B cell (primary cell): ENCODE results near the gene LRP1. TPM values are rescaled to one million over a fixed set of nuclear protein-coding genes. Genes with fewer than 3 reads are reported as not detected.

ENCODE experiments used
- ATAC-seq: fragments of 200-7000 bp; cut with Tn5 transposase; one replicate; pipeline ENCODE4 v1.10.0; 2021; ENCODE audit warnings: low read depth, mild to moderate bottlenecking, moderate number of reproducible peaks, moderate library complexity
- CTCF ChIA-PET: fragments of 350-600 bp; sonication (Branson Sonifier 250); formaldehyde crosslinking; loops from one replicate; lab custom pipeline; 2021; ENCODE audit warnings: antibody characterized with exemption, inconsistent platforms; lab: Charles Lee
- POLR2A ChIA-PET: fragments of 350-600 bp; sonication (Branson Sonifier 250); formaldehyde crosslinking; loops from one replicate; lab custom pipeline; 2021; ENCODE audit warnings: antibody characterized with exemption; lab: Charles Lee
- DNase-seq: peaks from one replicate; pipeline ENCODE4 v3.0.0; 2013
- H2AFZ ChIP-seq: 2 replicates; pipeline ENCODE4 v1.6.1; 2012; ENCODE audit warnings: mild to moderate bottlenecking, low read depth, low read length; ENCODE audit not compliant: insufficient read depth, poor library complexity, severe bottlenecking
- H3K27ac ChIP-seq, 2 donors: 1 replicate in 1 of 2; 2 replicates in 1 of 2; pipeline ENCODE4 v1.5.1; 2012 to 2013; ENCODE audit warnings: low read length in 2 of 2, mild to moderate bottlenecking in 2 of 2, moderate library complexity in 1 of 2
- H3K27me3 ChIP-seq, 4 experiments: fragments of 200-600 bp in 1 of 4; sonication (generic) in 1 of 4; replicated peaks in 1 of 4; 1 replicate in 2 of 4; 2 replicates in 2 of 4; pipeline versions ENCODE4 v1.6.1 to v1.7.0; 2013 to 2016; ENCODE audit warnings: low read length in 3 of 4, mild to moderate bottlenecking in 2 of 4, mixed read lengths in 1 of 4, moderate library complexity in 1 of 4; ENCODE audit not compliant: insufficient read depth in 4 of 4, control insufficient read depth in 3 of 4; ENCODE audit errors: control extremely low read depth in 1 of 4
- H3K36me3 ChIP-seq, 2 experiments: replicated peaks in 1 of 2; 1 replicate in 1 of 2; 2 replicates in 1 of 2; pipeline versions ENCODE4 v1.6.1 to v1.7.1; 2013; ENCODE audit warnings: low read length in 1 of 2; ENCODE audit not compliant: insufficient read depth in 2 of 2, control insufficient read depth in 1 of 2; ENCODE audit errors: control extremely low read depth in 1 of 2, extremely low read depth in 1 of 2
- H3K4me1 ChIP-seq, 2 donors: fragments of 200-600 bp in 1 of 2; sonication (generic) in 1 of 2; 1 replicate in 1 of 2; 2 replicates in 1 of 2; pipeline versions ENCODE4 v1.5.1 to v1.6.1; 2013 to 2017; ENCODE audit warnings: low read length in 2 of 2; ENCODE audit not compliant: control insufficient read depth in 2 of 2, insufficient read depth in 2 of 2
- H3K4me2 ChIP-seq: replicated peaks from 2 replicates; pipeline ENCODE3; 2012; ENCODE audit warnings: mild to moderate bottlenecking, low read depth, low read length; ENCODE audit not compliant: poor library complexity, severe bottlenecking
- H3K4me3 ChIP-seq, 5 experiments: fragments of 200-600 bp in 1 of 5; sonication (generic) in 1 of 5; 1 replicate in 3 of 5; 2 replicates in 2 of 5; pipeline versions ENCODE4 v1.5.1 to v1.7.0; 2011 to 2016; ENCODE audit warnings: low read length in 4 of 5, mild to moderate bottlenecking in 4 of 5, low read depth in 2 of 5, control low read depth in 1 of 5, moderate library complexity in 1 of 5; ENCODE audit not compliant: insufficient read depth in 1 of 5; ENCODE audit errors: control extremely low read depth in 1 of 5, extremely low read depth in 1 of 5
- H3K79me2 ChIP-seq: fragments of 200-600 bp; sonication (generic); one replicate; pipeline ENCODE4 v1.6.0; 2016; ENCODE audit warnings: low read length; ENCODE audit not compliant: control insufficient read depth, insufficient read depth
- H3K9ac ChIP-seq: fragments of 200-600 bp; sonication (generic); 2 replicates; pipeline ENCODE4 v1.6.1; 2017; ENCODE audit warnings: mild to moderate bottlenecking, low read length, moderate library complexity
- H3K9me3 ChIP-seq, 3 donors: one replicate each; pipeline versions ENCODE4 v1.6.1 to v1.7.1; 2013; ENCODE audit warnings: low read length in 2 of 3; ENCODE audit not compliant: control insufficient read depth in 2 of 3, insufficient read depth in 1 of 3; ENCODE audit errors: control extremely low read depth in 1 of 3
- H4K20me1 ChIP-seq: 2 replicates; pipeline ENCODE4 v1.6.0; 2012; ENCODE audit warnings: mild to moderate bottlenecking, low read length; ENCODE audit not compliant: insufficient read depth, control insufficient read depth, poor library complexity, severe bottlenecking
- H3K27ac Mint-ChIP-seq: one replicate; pipeline ENCODE4 v1.8.0; 2021; ENCODE audit warnings: mixed read lengths
- H3K27me3 Mint-ChIP-seq: one replicate; pipeline ENCODE4 v1.8.0; 2021; ENCODE audit warnings: mixed read lengths
- H3K4me1 Mint-ChIP-seq: one replicate; pipeline ENCODE4 v1.8.0; 2021; ENCODE audit warnings: mixed read lengths
- H3K4me3 Mint-ChIP-seq: one replicate; pipeline ENCODE4 v1.8.0; 2021; ENCODE audit warnings: mixed read lengths
- H3K9me3 Mint-ChIP-seq: one replicate; pipeline ENCODE4 v1.8.0; 2022; ENCODE audit warnings: mixed read lengths; ENCODE audit not compliant: insufficient read depth
- CTCF ChIP-seq: fragments of 200-600 bp; IDR thresholded peaks from one replicate; pipeline ENCODE4 v1.8.0; 2022; ENCODE audit warnings: antibody characterized with exemption, mild to moderate bottlenecking
- EZH2 ChIP-seq: IDR thresholded peaks from 2 replicates; pipeline ENCODE4 v1.6.1; 2012; ENCODE audit warnings: borderline replicate concordance, low read depth, mild to moderate bottlenecking, moderate library complexity, low read length; ENCODE audit not compliant: insufficient read depth, poor library complexity, severe bottlenecking
- WGBS: methylation state at CpG from one replicate; pipeline ENCODE4 v1.1.5; 2013; ENCODE audit warnings: missing lambda C conversion rate; ENCODE audit not compliant: insufficient coverage; 5-methylcytosine and 5-hydroxymethylcytosine counted together
- intact Hi-C: fragments of 100-400 bp; cut with micrococcal nuclease; formaldehyde crosslinking; loops from one replicate; pipeline ENCODE4 v1.10.0; 2022
- polyA plus RNA-seq: library from polyadenylated mRNA; depleted of rRNA; stranded (reverse); fragments of >200 nt; gene quantifications from 2 replicates; pipeline ENCODE4 v1.2.3, GENCODE V29; 2012
- total RNA-seq, 2 donors: library from RNA; stranded (reverse); fragments of 120-200 nt in 1 of 2; gene quantifications; 1 replicate in 1 of 2; 2 replicates in 1 of 2; pipeline versions ENCODE4 v1.2.3 to v1.2.4, GENCODE V29; 2013 to 2022

The LRP1 gene
- total and polyA plus RNA-seq, 2 donors (not counting 1 experiment from before 2014, with no cell fraction given) = 2.0 to 4.1 TPM

- Histone ChIP-seq H3K9me3 (peaks cover 0 to 19% (median 0%) of the 10 kb centered on the region in 3 donors), H3K27me3 (peaks cover 0 to 82% (median 37%) of the 10 kb centered on the region in 4 experiments), H3K4me2 (peak within 1 kb of the TSS; percentile 94), H4K20me1 (peaks cover 10% of the 10 kb centered on the region), H3K9ac (peak within 1 kb of the TSS; percentile 67), H3K36me3 (no peaks in the 10 kb centered on the region), H3K79me2 (no peaks in the 10 kb centered on the region), H3K27ac (peak within 1 kb of the TSS; percentile 79 to 80), H3K4me1 (peaks cover 66 to 67% of the 10 kb centered on the region in 2 donors), H3K4me3 (peak within 1 kb of the TSS in 4 of 5 experiments; percentile 49 to 60 (median 54)), H2AFZ (peak within 1 kb of the TSS; percentile 65)
- intact Hi-C loops = loop anchor here (1.0 kb wide), 2 partner anchors 9 to 13 kb away; partner anchors contain the start of gene SHMT2
- POLR2A ChIA-PET = interaction anchor here (3.3 to 5.6 kb wide), 2 partner anchors 12 to 23 kb away, joined by 28 to 110 read pairs; partner anchors contain the start of gene SHMT2
- peaks cover 49% of the 10 kb centered on the region for H3K27me3 Mint-ChIP-seq
- peak within 1 kb of the TSS; percentile 82 for H3K27ac Mint-ChIP-seq
- no peak for TF ChIP-seq CTCF
- no peak for TF ChIP-seq EZH2
- peak; percentile 63 for ATAC-seq
- H3K4me1 Mint-ChIP-seq = peaks cover 65% of the 10 kb centered on the region
- under 1% methylated on average over 89 of the region's 102 CpGs for WGBS
- CTCF ChIA-PET = interaction anchor here (0.7 to 8.8 kb wide), 2 partner anchors 20 to 243 kb away, joined by 4 to 838 read pairs; partner anchors contain the start of genes SHMT2 and STAC3
- peak; percentile 82 for DNase-seq
- no peaks in the 10 kb centered on the region for H3K9me3 Mint-ChIP-seq
- peak within 1 kb of the TSS; percentile 88 for H3K4me3 Mint-ChIP-seq
These were observed 88.0 kb downstream of the LRP1 start, which contains the start of gene NXPH4 for GRCh38 chr12:57216014-57216911. Gene NXPH4, plus strand, starts transcription at chr12:57216794. Its CDS starts 176 bp downstream, at chr12:57216970.
